Tibial nerve (tissue), 4 donors: ENCODE measurements around the gene IGSF8. TPM values are rescaled to one million over a fixed set of nuclear protein-coding genes. Genes with fewer than 3 reads are reported as not detected.
A peak's percentile ranks its signal among the peaks of the same experiment; 100 is the strongest.

Source experiments
- DNase-seq, 2 donors: peaks; one replicate each; pipeline ENCODE4 v3.0.0-alpha.2; 2019; ENCODE audit warnings: low spot score in 2 of 2
- H3K27ac ChIP-seq, 4 donors: fragments of 200-600 bp; sonication (generic) in 3 of 4; one replicate each; pipeline ENCODE4 v1.5.1; 2017 to 2019; ENCODE audit warnings: mild to moderate bottlenecking in 1 of 4
- H3K27me3 ChIP-seq, 2 donors: fragments of 200-600 bp; sonication (generic) in 1 of 2; one replicate each; pipeline versions ENCODE4 v1.5.1 to v1.6.0; 2017 to 2019
- H3K36me3 ChIP-seq, 3 donors: fragments of 200-600 bp; sonication (generic); one replicate each; pipeline ENCODE4 v1.5.1; 2018 to 2019
- H3K4me1 ChIP-seq, 4 donors: fragments of 200-600 bp; sonication (generic) in 3 of 4; one replicate each; pipeline ENCODE4 v1.5.1; 2017 to 2019
- H3K4me3 ChIP-seq, 4 donors: fragments of 200-600 bp; sonication (generic) in 3 of 4; one replicate each; pipeline ENCODE4 v1.5.1; 2017 to 2019; ENCODE audit warnings: mild to moderate bottlenecking in 1 of 4, moderate library complexity in 1 of 4
- H3K9me3 ChIP-seq, 4 donors: fragments of 200-600 bp; sonication (generic) in 3 of 4; one replicate each; pipeline ENCODE4 v1.5.1; 2017 to 2019
- CTCF ChIP-seq, 5 experiments: fragments of 200-600 bp in 3 of 5; fragments of 450-650 bp in 2 of 5; sonication (generic) in 3 of 5; IDR thresholded peaks; one replicate each; pipeline ENCODE4 v1.5.1; 2016 to 2019; ENCODE audit warnings: antibody characterized with exemption in 5 of 5, mild to moderate bottlenecking in 3 of 5, moderate library complexity in 2 of 5
- EP300 ChIP-seq, 2 donors: sonication (generic); formaldehyde crosslinking; IDR thresholded peaks; one replicate each; pipeline ENCODE4 v1.6.1; 2017; ENCODE audit warnings: antibody characterized with exemption in 2 of 2, mild to moderate bottlenecking in 1 of 2
- POLR2A ChIP-seq, 2 donors: fragments of 450-650 bp; IDR thresholded peaks; one replicate each; pipeline ENCODE4 v1.6.1; 2017; ENCODE audit warnings: antibody characterized with exemption in 2 of 2, mild to moderate bottlenecking in 2 of 2, moderate library complexity in 2 of 2
- WGBS, 2 donors: methylation state at CpG; one replicate each; pipeline ENCODE4 v1.1.5; 2018; 5-methylcytosine and 5-hydroxymethylcytosine counted together
- total RNA-seq, 4 donors: library from RNA; depleted of rRNA; stranded (reverse); fragments of >200 nt; gene quantifications; one replicate each; pipeline ENCODE4 v1.1.0, GENCODE V29; 2016

Gene IGSF8
- total RNA-seq, 4 donors from 2014 or later = 42.6 to 73.9 (median 50.7) TPM

DNA sequence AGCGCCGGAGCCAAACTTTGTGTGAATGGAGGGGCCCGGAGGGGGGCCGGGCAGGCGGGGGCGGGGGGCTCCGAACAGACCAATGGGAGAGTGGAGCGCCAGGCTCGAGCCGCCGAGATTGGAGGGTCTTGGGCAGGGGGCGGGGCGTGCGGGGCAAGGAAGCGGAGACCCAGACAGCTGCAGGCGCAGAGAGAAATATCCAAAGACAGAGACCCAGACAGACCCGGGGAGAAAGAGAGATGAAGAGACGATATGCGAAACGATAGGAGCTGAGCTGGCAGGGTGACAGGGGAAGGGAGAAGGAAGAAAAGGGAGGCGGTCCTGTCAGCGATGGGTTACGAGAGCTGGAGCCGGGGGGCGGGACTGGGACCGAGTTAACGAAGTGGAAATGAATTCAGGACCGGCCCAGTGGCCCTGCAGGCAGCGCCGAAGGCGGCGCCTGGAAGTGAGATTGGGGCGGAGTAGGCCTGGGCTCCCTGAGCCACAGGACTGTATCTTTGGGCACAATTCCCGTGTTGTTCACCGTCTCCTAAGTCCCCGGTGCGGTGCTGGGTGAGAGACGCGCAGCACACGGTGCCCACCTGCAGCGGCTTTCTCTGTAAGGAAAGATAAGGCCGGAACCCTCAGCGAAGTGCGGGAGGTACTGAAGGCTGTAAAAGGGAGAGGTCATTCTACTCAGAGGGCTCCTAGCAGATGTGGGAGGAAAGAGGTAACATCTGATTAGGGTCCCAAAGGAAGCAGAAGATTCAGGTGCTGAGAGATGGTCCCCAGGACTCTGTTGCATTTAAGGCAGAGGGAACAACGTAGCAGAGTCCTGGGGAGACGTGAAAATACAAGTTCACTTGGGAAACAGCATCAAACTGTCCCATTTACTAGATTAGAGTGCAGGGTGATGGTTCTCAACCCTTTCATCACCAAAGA, 27.9 kb downstream of the IGSF8 start:
- Histone ChIP-seq H3K4me3 (peak overlapping the region; percentile 35 to 56 (median 42)), H3K27me3 (peaks cover 0 to 17% of the 10 kb centered on the region in 2 donors), H3K36me3 (no peaks in the 10 kb centered on the region), H3K9me3 (no peaks in the 10 kb centered on the region), H3K27ac (peak overlapping the region; percentile 11 to 85 (median 62)), H3K4me1 (peaks cover 0 to 46% (median 12%) of the 10 kb centered on the region in 4 donors)
- 2% methylated on average over 44 to 45 of the region's 46 CpGs for WGBS, 2 donors
- peak in 2 of 5 experiments; percentile 8 to 17 for TF ChIP-seq CTCF (IDR thresholded peaks at IDR 0.05)
- peak in 1 of 2 donors; percentile 40 for TF ChIP-seq POLR2A (IDR thresholded peaks at IDR 0.05)
- TF ChIP-seq EP300 (IDR thresholded peaks at IDR 0.05) = no peak
- peak; percentile 49 to 64 for DNase-seq

DNA sequence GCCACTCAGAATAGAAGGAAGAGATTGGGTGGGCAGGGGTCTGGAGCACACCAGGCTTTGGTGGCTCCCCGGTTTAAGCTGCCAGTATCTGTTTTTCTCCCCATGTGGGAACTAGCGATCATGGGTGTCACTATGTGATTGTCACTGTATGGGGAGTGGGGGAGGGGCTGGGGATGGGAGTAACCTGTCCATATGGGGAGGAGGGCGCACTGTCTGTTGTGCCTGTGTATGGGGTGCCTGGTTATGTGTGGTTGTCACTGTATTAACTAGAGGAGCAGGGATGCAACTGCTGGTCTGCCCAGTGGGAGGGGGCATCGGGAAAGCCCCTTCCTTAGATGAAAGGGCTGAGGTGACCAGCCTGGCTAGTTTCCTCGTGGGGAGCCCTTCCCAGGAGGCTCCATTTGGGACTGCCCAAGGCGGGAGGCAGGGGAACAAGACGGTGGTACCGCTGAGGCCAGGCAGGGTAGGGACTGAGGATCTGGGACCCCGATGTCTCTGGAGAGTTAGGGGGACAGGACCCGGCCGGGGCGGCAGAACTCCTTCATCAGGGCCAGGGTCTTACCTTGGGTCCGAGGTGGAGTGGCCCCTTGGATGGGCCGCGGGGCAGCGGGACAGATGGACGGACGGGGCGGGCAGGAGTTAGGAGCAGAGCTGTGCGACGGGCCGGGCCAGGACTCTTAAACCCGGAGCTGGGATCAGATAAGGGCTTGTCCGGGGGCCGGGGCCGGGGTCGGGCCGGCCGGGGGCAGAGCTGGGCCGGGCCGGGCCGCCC, 28.8 kb downstream of the IGSF8 start, which contains the start of gene KCNJ10:
Gene KCNJ10, minus strand, starts transcription at position 701 of the 772 bp plus-strand sequence. CDS start 27,628 bp downstream, outside the sequence.
- H3K9me3 ChIP-seq = no peaks in the 10 kb centered on the region
- peaks cover 0 to 52% (median 12%) of the 10 kb centered on the region in 4 donors for H3K4me1 ChIP-seq
- WGBS, 2 donors = 8 to 12% methylated on average over 19 to 28 of the region's 32 CpGs
- no peaks in the 10 kb centered on the region for H3K36me3 ChIP-seq
- no peak for DNase-seq
- peak within 1 kb of the TSS; percentile 35 to 56 (median 42) for H3K4me3 ChIP-seq
- H3K27ac ChIP-seq = peak within 1 kb of the TSS; percentile 11 to 85 (median 62)
- TF ChIP-seq EP300 (IDR thresholded peaks at IDR 0.05) (no peak), CTCF (IDR thresholded peaks at IDR 0.05) (no peak), POLR2A (IDR thresholded peaks at IDR 0.05) (no peak)
- peaks cover 0 to 17% of the 10 kb centered on the region in 2 donors for H3K27me3 ChIP-seq

DNA sequence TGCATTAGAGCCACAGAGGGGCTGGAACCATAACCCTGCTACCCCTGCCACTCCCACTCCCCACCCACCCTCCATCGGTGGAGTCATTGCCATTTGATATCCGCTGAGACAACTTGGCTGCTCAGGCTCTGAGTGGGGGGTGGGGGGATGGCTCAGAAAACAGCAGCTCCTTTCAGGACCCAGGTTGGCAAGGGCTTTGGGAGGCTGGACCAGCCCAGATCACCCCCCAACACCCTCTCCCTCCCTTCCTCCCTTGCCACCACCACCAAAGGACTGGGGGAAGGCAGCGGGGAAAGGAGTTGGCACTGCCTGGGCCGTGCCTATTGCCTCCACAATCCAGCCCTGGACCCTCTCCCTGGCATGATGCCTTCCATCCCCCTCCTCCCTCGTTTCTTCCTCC, 30.2 kb downstream of the IGSF8 start:
- Histone ChIP-seq H3K36me3 (no peaks in the 10 kb centered on the region), H3K9me3 (no peaks in the 10 kb centered on the region), H3K4me1 (peaks cover 0 to 67% (median 14%) of the 10 kb centered on the region in 4 donors), H3K27ac (peak overlapping the region; percentile 25 to 85 (median 58)), H3K4me3 (no peak overlapping the region), H3K27me3 (peaks cover 0 to 17% of the 10 kb centered on the region in 2 donors)
- no peak for TF ChIP-seq EP300 (IDR thresholded peaks at IDR 0.05)
- no peak for TF ChIP-seq CTCF (IDR thresholded peaks at IDR 0.05)
- TF ChIP-seq POLR2A (IDR thresholded peaks at IDR 0.05) = no peak
- WGBS, 2 donors = 38 to 58% methylated on average over 3 to 5 of the region's 5 CpGs
- no peak for DNase-seq

DNA sequence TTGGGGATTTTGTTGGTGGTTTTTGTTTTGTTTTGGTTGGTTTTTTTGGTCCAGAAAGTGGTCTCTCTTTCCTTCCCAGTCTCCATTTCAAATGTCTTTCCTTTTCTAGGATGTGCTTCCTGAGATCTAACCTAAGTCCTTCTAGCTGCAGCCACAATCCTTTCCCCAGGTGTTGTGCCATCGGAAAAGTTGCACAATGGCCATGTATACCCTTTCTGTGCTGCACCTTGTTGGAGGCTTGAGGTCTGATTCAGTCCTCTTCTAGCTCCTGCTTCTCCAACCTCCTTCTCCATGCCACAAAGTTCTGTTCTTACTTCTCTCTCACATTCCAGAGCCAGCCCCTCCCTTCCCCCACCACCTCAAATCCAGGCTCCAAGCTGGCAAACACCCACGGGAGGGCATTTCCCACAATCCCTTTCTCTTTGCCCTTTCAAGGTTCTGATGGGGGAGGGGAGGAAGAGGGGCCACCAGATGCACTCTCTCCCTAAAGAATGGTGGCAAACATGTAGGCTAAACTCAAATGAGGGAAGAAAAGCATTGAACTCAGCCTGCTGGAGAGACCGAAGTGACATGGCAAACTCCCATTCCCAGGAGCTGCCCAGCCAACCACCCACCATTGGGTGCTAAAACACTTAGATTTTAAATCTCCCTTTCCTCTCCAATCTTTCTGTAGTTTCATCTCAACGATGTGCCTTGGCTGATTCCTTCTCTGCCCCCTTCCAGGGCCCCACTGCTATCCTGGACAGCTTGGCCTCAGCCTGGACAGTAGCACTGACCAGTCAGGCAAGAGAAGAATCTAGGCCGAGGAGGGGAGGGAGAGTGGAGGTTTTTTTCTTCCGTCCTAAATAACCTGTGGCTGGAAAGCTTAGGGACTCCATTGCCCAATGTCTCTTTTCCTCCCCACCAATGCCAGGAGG, 31.3 kb downstream of the IGSF8 start:
- TF ChIP-seq EP300 (IDR thresholded peaks at IDR 0.05) (no peak), POLR2A (IDR thresholded peaks at IDR 0.05) (no peak), CTCF (IDR thresholded peaks at IDR 0.05) (no peak)
- no peaks in the 10 kb centered on the region for H3K9me3 ChIP-seq
- peaks cover 0 to 74% (median 16%) of the 10 kb centered on the region in 4 donors for H3K4me1 ChIP-seq
- peaks cover 0 to 17% of the 10 kb centered on the region in 2 donors for H3K27me3 ChIP-seq
- H3K36me3 ChIP-seq = no peaks in the 10 kb centered on the region
- no peak for DNase-seq
- 42 to 44% methylated on average over 6 of the region's 6 CpGs for whole genome bisulfite sequencing, 2 donors
- no peak overlapping the region for H3K4me3 ChIP-seq
- H3K27ac ChIP-seq = peak overlapping the region; percentile 25 to 85 (median 58)
